Activated gamma-delta T cell treated with Interleukin-2 at 50 U/mL for 16 hours (primary cell): Measurements from ENCODE around the gene BNIP5.

Experiments used
- DNase-seq: peaks from one replicate; pipeline ENCODE4 v3.0.0-alpha.2; 2020

The BNIP5 gene

GRCh38 chr6:36336779-36337241 is at the start of gene BNIP5:
Gene BNIP5, minus strand, starts transcription at chr6:36336888. Its CDS starts 6,198 bp downstream, at chr6:36330690.
- no peak for DNase-seq

DNA sequence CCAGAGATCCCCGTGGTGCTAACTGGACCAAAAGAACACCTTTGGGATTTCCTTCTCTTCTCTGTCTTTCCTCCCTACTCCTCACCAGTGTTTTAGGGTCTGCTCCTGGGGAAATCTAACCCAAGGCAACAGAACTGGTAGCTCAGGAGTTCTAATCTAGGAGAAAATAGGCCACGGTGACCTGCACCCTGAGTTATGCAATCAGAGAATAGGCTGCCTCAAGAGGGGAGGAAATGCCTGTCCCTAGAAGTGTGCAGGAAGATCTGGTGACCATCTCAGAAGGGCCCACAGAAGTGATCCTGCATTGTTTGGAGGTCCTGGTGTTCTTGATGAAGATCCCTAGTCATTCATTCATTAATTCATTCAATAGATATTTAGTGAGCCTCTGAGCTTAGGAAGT is 47.4 kb upstream of the BNIP5 start:
- DNase-seq = no peak

- DNase-seq = no peak
Measured at GRCh38 chr6:36383606-36384005, 46.9 kb upstream of the BNIP5 start.

- DNase-seq = no peak
Measured at GRCh38 chr6:36382976-36383375, 46.3 kb upstream of the BNIP5 start.

- no peak for DNase-seq
Measured at GRCh38 chr6:36381502-36382389, 45.1 kb upstream of the BNIP5 start.

DNA sequence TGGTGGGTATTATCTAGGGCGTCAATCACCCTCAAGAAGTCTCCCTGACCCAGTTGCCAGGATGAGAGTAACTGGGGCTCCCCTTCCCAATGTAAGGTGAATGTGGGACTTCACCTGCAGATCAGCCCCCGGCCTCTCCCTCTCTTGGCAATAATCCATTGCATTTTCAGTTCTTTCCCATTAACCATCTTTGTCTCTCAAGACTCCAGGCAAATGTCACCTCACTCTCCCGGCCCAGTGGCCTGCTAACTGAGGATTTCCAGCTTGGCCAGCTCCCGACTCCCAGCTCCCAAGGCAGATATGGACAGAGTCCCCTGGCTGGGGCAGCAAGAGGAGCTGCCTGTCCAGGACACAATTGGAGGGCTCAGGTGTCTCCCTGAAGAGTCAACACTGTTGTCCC is 43.5 kb upstream of the BNIP5 start:
- no peak for DNase-seq

DNA sequence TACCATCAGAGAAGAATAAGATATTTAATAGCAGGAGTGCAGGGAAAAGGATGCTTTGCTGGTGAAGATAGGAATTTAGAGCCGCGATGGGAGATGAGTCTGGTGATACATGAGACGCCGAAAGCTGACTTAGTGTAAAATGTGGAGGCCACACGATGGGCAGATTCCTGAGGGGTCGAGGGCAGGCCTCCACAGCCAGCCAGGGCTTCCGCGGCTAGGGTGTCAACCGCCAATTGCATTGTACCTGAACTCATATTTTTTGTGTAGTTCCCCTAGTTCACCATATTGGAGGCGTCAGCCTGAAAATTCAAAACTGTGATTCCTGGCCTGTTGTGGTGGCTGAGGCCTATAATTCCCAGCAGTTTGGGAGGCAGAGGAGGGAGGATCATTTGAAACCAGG is 42.2 kb upstream of the BNIP5 start:
- no peak for DNase-seq

GRCh38 chr6:36378243-36378920 is 41.7 kb upstream of the BNIP5 start:
- DNase-seq = no peak

- no peak for DNase-seq
Measured at GRCh38 chr6:36377594-36377993, 40.9 kb upstream of the BNIP5 start.

DNA sequence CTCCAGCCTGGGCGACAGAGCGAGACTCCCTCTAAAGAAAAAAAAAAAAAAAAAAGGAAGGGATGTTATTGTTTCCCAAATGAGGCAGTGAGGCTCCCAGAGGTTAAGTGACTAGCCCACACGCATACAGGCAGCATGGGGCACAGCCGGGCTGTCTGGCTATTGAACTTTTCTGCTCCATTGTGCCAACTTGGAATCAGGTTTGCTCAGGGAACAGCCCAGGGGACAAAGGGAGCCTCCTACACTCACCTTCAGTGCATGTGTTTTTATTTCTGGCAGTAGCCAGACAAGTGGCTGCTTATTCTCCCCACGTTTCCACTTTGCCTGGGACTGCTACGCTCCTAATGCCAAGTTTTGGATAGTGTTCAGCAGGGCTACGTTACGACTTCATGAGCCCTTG is 40.1 kb upstream of the BNIP5 start:
- DNase-seq = no peak

DNA sequence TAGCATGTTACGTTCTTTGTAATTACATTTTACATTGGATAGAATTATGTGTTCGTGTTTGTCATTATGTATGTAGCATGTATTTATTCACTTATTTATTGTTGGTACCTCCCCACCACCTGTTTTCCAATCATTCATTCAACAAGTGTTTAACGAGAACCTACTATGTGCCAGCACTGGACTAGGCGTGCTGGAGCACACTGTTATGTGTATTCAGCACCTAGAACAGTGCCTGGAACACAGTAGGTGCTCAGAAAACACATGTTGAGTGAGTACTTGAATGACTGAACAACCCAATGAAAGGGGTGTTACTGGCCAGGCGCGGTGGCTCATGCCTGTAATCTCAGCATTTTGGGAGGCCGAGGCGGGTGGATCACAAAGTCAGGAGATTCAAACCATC is 39.5 kb upstream of the BNIP5 start:
- DNase-seq = no peak

- DNase-seq = no peak
Measured at GRCh38 chr6:36375644-36376155, 39.0 kb upstream of the BNIP5 start.

DNA sequence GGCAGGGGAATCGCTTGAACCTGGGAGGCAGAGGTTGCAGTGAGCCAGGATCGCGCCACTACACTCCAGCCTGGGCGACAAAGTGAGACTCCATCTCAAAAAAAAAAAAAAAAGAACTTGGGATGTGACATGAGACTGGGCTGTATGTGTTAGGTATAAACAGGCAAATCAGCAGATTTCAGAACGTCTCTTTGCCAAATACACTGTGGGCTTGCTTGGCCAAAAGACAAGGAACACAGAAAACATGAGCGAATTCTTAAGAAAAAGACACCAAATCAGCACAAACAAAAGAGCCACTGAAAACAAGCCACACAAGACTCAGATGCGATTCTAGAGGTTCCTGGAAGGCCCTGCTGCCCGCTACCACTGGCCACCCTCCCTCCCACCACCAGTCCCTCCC is 38.3 kb upstream of the BNIP5 start:
- DNase-seq = no peak

- DNase-seq = no peak
Measured at GRCh38 chr6:36374194-36374593, 37.5 kb upstream of the BNIP5 start.

GRCh38 chr6:36373368-36374019 is 36.8 kb upstream of the BNIP5 start:
- DNase-seq = no peak

GRCh38 chr6:36372088-36372487 is 35.4 kb upstream of the BNIP5 start:
- DNase-seq = no peak

- no peak for DNase-seq
Measured at GRCh38 chr6:36371211-36371610, 34.5 kb upstream of the BNIP5 start.

- DNase-seq = no peak
Measured at GRCh38 chr6:36370638-36371037, 34.0 kb upstream of the BNIP5 start.

DNA sequence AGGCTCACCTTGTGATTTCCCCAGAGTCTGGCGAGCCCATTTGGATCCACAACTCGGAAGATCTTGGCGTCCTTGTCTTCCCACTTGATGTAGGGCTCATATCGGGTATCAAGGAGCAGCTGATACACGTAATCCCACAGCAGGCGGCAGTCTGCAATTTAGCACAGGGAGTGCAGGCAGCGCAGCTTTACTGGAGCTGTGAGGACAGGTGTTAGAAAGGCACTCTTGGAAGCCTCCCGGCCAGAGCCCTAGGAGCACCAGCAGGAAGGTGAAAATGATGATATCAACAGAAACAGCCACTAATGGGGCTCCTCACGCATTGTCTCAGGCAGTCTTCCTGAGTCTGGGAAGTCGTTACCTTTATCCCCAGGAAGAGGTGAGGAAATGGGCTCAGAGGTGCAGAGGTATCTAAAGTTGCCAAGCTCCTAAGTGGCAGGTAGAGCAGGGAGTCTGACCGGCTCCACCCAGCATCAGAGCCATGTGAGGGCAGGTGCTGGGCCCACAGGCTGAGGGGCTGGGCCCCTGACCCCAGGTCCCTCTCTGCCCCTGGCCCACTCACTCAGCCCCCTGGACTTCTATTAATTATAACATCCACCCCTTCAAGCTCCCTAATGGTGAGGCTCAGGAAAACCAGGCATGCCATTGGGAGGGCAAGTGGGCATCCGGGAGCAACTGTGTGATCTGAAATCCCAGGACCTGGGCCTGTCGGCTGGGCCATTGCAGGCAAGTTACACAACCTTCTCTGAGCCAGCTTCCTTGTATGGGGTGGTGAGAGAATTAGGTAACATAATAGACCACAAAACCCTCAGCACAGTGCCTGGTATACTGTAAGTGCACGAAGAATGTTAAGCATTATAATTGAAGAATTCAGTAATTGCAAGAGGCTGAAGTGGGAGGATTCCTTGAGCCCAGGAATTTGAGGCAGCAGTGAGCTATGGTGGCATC is 32.5 kb upstream of the BNIP5 start:
- no peak for DNase-seq

GRCh38 chr6:36368421-36368820 is 31.7 kb upstream of the BNIP5 start:
- DNase-seq = no peak

- DNase-seq = no peak
Measured at GRCh38 chr6:36367743-36368142, 31.1 kb upstream of the BNIP5 start.
